Measurements from ENCODE around the gene CCDC13. TPM values are rescaled to one million over a fixed set of nuclear protein-coding genes. Genes with fewer than 3 reads are reported as not detected.

The CCDC13 gene
- total and polyA plus RNA-seq, 7 donors, result 0.60 to 3.9 (median 1.1) TPM; not detected in 1

- Histone ChIP-seq H3K27me3 (no peaks in the 10 kb centered on the region), H3K27ac (no peak overlapping the region), H3K4me1 (peaks cover 0 to 5% (median 2%) of the 10 kb centered on the region in 4 donors), H3K9me3 (no peaks in the 10 kb centered on the region), H3K36me3 (peaks cover 0 to 68% (median 6%) of the 10 kb centered on the region in 4 donors), H3K4me3 (no peak overlapping the region)
- DNase-seq, result no peak
- WGBS, 2 donors, result 74 to 76% methylated on average over 6 of the region's 6 CpGs
- intact Hi-C loops (cut with DNase I), result no loop called here
- TF ChIP-seq CTCF (IDR thresholded peaks at IDR 0.05) (no peak), EP300 (IDR thresholded peaks at IDR 0.05) (no peak), POLR2A (IDR thresholded peaks at IDR 0.05) (no peak), POLR2AphosphoS5 (IDR thresholded peaks at IDR 0.05) (no peak)
Measured at GRCh38 chr3:42790714-42791229, 17.7 kb upstream of the CCDC13 start.

GRCh38 chr3:42786631-42787030 is 13.6 kb upstream of the CCDC13 start:
- H3K4me3 ChIP-seq, result no peak overlapping the region
- H3K4me1 ChIP-seq, result peaks cover 0 to 4% (median 0%) of the 10 kb centered on the region in 4 donors
- no peaks in the 10 kb centered on the region for H3K27me3 ChIP-seq
- peaks cover 0 to 76% (median 2%) of the 10 kb centered on the region in 4 donors for H3K36me3 ChIP-seq
- no peak overlapping the region for H3K27ac ChIP-seq
- intact Hi-C loops (cut with DNase I), result no loop called here
- 98 to 100% methylated on average over 2 of the region's 2 CpGs for WGBS, 2 donors
- no peak for DNase-seq
- H3K9me3 ChIP-seq, result no peaks in the 10 kb centered on the region
- no peak for TF ChIP-seq POLR2AphosphoS5 (IDR thresholded peaks at IDR 0.05)
- no peak for TF ChIP-seq POLR2A (IDR thresholded peaks at IDR 0.05)
- TF ChIP-seq CTCF (IDR thresholded peaks at IDR 0.05), result no peak
- TF ChIP-seq EP300 (IDR thresholded peaks at IDR 0.05), result no peak

- Histone ChIP-seq H3K36me3 (peaks cover 0 to 71% (median 2%) of the 10 kb centered on the region in 4 donors), H3K9me3 (no peaks in the 10 kb centered on the region), H3K27me3 (no peaks in the 10 kb centered on the region), H3K27ac (no peak overlapping the region), H3K4me1 (peaks cover 0 to 4% (median 0%) of the 10 kb centered on the region in 4 donors), H3K4me3 (no peak overlapping the region)
- DNase-seq, result no peak
- TF ChIP-seq POLR2AphosphoS5 (IDR thresholded peaks at IDR 0.05) (no peak), EP300 (IDR thresholded peaks at IDR 0.05) (no peak), CTCF (IDR thresholded peaks at IDR 0.05) (no peak), POLR2A (IDR thresholded peaks at IDR 0.05) (no peak)
- 62 to 90% methylated on average over 1 of the region's 1 CpG for WGBS, 2 donors
- intact Hi-C loops (cut with DNase I), result no loop called here
Measured at GRCh38 chr3:42786212-42786611, 13.2 kb upstream of the CCDC13 start.

- H3K4me1 ChIP-seq, result peaks cover 0 to 16% (median 0%) of the 10 kb centered on the region in 4 donors
- H3K9me3 ChIP-seq, result no peaks in the 10 kb centered on the region
- TF ChIP-seq CTCF (IDR thresholded peaks at IDR 0.05) (peak; percentile 47 to 81 (median 78)), POLR2AphosphoS5 (IDR thresholded peaks at IDR 0.05) (peak in 1 of 4 donors; percentile 22), EP300 (IDR thresholded peaks at IDR 0.05) (no peak), POLR2A (IDR thresholded peaks at IDR 0.05) (no peak)
- no peak for DNase-seq
- intact Hi-C loops (cut with DNase I), result loop anchor here (1.0 to 2.0 kb wide), 2 partner anchors 58 to 100 kb away; no protein-coding TSS in a partner anchor
- H3K27ac ChIP-seq, result peak overlapping the region in 3 of 4 donors; percentile 37 to 70 (median 45)
- WGBS, 2 donors, result 57 to 62% methylated on average over 11 of the region's 11 CpGs
- H3K36me3 ChIP-seq, result peaks cover 0 to 32% (median 0%) of the 10 kb centered on the region in 4 donors
- H3K4me3 ChIP-seq, result no peak overlapping the region
- H3K27me3 ChIP-seq, result no peaks in the 10 kb centered on the region
Measured at GRCh38 chr3:42780892-42781700, 8.0 kb upstream of the CCDC13 start.
